Measurements from ENCODE around the gene XRCC3.

- no peak for TF ChIP-seq CTCF (IDR thresholded peaks at IDR 0.05; ENCODE audit: poor library complexity)
- TF ChIP-seq EZH2 (IDR thresholded peaks at IDR 0.05; ENCODE audit: borderline replicate concordance), result no peak
These were observed 22.9 kb upstream of the XRCC3 start for GRCh38 chr14:103738166-103738565.
